Right ventricle myocardium superior (tissue), 1 donor: Measurements from ENCODE around the gene HMCN2. TPM values are rescaled to one million over a fixed set of nuclear protein-coding genes. Genes with fewer than 3 reads are reported as not detected.

Experiments
- ATAC-seq: fragments of 200-7000 bp; cut with Tn5 transposase; one replicate; pipeline ENCODE4 v1.9.1; 2020; ENCODE audit warnings: mild to moderate bottlenecking; ENCODE audit not compliant: poor library complexity
- DNase-seq: peaks from one replicate; pipeline ENCODE4 v3.0.0-alpha.2; 2020
- intact Hi-C: fragments of 100-400 bp; cut with DNase I; formaldehyde crosslinking; loops from one replicate; pipeline ENCODE4 v1.11.2; 2022
- total RNA-seq: library from RNA; stranded (reverse); fragmentation: NEBNext Ultra II Directional; extraction: Animal tissue kit (Norgen Biotek cat#: 25700); gene quantifications from one replicate; pipeline ENCODE4 v1.2.1, GENCODE V29; 2021
- donor health status: DM: no; HTN: yes; CAD: no; lungs with severe emphysema.

Gene HMCN2
- total RNA-seq, 1 donor from 2014 or later = 5.2 TPM

DNA sequence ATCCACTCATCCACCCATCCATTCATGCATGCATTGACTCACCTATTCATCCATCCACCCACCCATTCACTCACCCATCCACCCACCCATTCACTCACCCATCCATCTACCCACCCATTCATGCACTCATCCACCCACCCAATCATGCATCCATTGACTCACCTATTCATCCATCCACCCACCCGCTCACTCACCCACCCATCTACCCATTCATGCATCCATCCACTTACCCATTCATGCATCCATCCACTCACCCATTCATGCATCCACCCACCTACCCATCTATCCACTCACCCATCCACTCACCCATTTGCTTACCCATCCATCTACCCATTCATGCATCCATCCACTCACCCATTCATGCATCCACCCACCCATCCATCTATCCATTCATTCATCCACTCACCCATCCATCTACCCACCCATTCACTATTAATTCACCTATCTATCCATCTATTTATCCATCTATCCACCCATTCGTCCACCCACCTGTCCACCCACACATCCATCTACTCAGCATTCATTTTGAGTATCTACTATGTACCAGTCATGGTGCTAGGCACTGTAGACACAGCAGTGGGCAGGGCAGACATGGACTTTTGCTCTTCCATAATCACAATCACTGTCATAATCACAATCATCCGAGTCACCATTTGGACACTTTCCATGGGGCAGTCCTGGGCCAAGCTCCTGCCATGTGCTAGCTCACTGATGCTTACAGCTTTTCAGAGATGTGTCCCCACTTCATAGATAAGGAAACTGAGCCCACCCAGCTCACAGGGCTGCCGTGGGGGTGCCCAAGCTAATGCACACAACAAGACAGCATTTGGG, 34.4 kb downstream of the HMCN2 start:
- ATAC-seq = no peak
- intact Hi-C loops = no loop called here
- DNase-seq = no peak

DNA sequence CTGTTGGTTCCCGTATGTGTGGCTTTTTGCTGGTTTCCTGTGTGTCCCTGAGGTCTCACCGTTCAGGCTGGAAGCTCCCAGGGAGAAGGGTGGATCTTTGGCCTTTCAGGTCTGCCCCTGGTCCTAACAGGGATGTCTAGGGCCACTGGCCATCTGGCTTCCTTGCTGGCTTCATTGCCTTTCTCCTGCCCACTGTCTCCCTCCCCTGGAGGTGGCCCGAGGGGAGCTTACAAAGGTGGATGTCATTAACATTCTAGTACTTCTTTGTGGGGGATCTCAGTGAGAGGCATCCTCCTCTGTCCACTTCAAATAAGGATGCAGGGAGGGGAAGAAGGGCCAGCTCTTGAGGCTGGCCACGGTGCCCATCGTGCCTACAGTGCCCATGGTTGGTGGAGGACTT, 35.2 kb downstream of the HMCN2 start:
- ATAC-seq (no peak), DNase-seq (no peak)
- intact Hi-C loops = no loop called here

DNA sequence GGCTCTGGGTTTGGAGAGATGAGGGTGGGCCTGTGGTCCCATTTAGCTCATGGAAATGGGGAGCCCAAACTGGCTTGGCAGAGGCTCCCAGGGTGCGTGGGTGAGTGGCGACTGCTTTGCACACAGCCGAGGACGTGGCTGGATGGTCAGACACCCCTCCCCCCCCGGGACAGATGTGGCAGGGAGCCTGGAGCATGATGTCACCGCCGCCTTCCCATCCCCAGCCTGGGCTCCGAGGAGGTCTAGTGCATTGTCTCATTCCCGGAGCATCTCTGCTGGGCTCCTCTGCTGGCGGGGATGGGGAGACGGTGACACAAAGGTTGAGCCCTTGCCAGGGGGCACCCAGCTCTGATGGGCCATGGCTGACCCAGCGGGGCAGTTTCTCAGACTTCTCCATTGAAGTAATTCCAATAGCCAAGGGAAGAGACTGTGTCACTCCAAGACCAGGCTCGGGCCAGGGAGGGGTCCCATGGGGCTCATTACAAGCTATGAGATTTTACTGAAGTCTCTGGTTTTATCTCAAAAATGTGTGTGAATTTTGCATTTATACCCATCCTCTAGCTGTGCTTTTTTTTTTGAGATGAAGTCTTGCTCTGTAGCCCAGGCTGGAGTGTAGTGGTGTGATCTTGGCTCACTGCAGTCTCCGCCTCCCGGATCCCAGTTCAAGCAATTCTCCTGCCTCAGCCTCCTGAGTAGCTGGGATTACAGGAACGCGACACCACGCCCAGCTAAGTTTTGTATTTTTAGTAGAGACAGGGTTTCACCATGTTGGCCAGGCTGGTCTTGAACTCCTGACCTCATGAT, 36.1 kb downstream of the HMCN2 start:
- intact Hi-C loops = no loop called here
- peak; percentile 90 for ATAC-seq
- DNase-seq = peak; percentile 86

DNA sequence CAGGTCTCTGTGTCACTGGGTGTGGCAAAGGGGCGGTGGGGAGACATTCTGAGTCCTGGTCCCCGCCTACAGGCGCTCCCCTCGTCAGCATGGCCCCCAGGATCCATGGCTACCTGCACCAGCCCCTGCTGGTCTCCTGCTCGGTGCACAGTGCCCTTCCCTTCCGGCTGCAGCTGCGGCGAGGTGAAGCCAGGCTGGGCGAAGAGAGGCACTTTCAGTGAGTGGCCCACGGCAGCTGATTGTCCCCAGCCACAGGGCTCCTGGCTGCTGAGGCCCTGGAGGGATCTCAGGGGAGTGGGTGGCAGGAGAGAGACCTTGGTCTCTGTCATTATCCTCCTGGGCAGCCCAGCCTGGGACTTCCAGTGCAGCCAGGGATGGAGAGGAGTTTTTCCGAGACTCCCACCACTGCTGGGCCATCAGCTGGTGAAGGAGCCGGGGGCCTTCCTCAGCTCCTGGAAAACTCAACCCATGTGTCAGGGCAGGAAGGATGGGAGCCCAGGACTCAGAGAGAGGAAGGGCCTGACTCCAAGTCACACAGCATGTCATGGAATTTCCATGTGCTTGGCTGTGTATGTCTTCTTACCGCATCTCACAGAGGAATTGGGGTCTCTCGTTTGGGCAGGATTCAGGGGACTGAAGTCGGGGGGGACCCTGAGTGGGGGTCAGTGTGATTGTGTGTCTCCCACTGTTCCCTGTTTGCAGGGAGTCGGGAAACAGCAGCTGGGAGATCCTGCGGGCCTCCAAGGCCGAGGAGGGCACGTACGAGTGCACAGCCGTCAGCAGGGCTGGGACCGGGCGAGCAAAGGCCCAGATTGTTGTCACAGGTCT, 37.4 kb downstream of the HMCN2 start:
- ATAC-seq (no peak), DNase-seq (no peak)
- intact Hi-C loops = no loop called here

DNA sequence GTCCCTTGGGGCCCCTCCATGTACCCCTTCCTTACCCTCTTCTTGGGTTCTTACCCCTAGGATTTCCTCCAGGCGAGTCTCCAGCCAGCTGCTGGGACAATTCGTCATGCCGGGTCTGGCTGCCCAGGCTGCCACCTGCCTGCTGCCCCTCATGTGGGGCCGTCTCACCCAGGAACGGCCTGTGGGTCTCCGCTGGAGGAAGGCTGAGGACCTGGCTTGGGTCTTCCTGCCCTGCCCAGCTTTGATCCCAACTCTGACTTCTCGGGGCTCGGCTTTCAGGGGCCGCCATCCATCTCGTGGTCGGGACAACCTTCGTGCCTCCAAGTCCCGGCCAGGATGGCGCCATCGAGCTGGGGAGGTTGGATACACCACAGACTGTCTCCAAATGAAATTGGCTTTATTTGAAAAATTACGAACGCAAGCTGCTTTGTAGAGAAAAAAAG, 38.1 kb downstream of the HMCN2 start:
- intact Hi-C loops = no loop called here
- DNase-seq (no peak), ATAC-seq (no peak)

DNA sequence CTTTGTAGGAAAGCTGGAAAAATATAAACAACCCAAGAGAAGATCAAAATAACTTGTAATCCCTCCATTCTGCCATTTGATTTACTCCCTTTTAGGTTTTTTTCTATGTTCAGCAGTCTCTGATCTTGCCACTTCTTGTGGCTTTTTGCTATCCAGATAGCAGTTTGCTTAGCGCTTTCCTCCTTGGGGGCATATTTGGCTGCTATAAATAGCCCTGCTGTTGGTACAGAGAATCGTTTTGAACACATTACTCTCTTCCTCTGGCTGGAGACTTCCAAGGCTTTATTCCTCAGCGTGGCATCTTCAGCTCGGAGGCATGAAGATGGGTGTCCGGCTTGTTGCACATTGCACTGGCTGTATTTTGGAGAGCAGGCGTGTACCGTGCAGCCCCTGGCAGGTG, 38.6 kb downstream of the HMCN2 start:
- ATAC-seq (no peak), DNase-seq (no peak)
- intact Hi-C loops = no loop called here

DNA sequence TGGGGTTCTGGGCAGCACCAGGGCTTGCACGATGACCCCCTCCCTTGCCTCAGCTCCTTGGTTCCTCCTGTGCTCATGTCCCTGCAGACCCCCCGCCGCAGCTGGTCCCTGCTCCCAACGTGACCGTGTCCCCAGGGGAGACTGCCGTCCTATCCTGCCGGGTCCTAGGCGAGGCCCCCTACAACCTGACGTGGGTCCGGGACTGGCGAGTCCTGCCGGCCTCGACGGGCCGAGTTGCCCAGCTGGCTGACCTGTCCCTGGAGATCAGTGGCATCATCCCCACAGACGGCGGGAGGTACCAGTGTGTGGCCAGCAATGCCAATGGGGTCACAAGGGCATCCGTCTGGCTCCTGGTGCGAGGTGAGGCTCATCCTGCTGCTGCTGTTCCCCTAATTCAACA, 39.1 kb downstream of the HMCN2 start:
- intact Hi-C loops = no loop called here
- ATAC-seq (no peak), DNase-seq (no peak)

DNA sequence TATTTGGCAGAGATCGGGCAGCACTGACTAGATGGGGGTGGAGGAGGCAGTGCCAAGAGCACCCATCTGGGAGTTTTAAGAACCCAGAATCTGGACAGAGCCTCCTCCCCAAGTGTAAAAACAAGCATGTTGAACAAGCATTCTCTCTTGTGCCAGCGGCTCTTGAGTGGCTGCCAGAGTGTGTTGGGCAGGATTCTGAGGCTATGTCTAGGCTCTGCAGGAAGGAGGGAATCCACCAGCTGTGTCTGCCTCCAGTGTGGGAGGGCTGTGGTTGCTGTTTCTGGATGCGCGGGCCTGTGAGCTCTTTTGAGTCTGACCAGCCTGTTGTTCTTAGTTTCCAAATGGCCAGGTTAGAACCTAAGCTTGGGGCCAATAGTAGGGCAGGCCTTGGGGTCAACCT, 39.8 kb downstream of the HMCN2 start:
- no peak for ATAC-seq
- peak; percentile 61 for DNase-seq
- intact Hi-C loops = no loop called here

DNA sequence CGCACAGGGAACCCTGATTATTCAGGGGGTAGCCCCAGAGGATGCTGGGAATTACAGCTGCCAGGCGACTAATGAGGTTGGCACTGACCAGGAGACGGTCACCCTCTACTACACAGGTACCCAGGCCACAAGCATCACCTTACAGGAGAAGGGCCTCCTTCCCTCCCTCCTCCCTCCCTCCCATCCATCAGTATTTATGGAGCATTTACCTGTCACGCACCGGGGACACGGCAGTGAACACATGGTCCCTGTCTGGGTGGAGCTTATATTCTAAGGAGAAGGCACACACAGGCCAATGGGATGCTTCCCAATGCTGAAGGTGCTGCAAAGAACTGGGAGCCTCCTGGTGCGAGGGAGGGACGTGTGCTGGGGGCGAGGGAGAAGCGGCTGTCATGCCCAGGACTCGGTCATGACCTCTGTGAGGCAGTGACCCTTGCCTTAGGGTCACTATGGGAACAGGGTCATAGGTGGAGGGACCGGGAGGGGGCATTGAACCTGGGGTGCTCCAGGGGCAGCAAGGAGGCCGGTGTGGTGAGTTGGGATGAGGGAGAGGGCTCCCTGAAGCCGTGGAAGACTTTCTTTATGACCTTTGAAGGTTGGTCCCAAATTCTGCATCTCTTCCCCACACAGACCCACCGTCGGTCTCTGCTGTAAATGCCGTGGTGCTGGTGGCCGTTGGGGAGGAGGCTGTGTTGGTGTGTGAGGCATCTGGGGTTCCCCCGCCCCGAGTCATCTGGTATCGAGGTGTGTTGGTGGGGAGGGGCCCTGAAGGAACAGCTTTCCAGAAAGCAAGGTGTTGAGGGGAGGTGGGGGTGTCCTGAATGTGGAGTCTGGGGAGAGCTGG, 41.5 kb downstream of the HMCN2 start:
- intact Hi-C loops = no loop called here
- ATAC-seq = no peak
- DNase-seq = no peak

DNA sequence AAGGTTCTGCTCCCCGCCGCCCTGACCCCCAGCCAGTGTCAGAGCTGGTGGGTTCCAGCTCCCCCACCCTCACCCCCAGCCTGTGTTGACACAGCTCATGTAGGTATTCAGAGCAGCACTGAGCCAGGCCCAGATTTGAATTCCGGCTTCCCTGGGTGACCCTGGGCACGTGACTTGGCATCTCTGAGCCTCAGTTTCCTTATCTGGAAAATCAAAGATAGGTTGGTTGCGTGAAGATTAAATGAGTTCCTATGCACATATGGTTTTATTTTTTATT, 42.0 kb downstream of the HMCN2 start:
- intact Hi-C loops = no loop called here
- ATAC-seq (no peak), DNase-seq (peak; percentile 13)

DNA sequence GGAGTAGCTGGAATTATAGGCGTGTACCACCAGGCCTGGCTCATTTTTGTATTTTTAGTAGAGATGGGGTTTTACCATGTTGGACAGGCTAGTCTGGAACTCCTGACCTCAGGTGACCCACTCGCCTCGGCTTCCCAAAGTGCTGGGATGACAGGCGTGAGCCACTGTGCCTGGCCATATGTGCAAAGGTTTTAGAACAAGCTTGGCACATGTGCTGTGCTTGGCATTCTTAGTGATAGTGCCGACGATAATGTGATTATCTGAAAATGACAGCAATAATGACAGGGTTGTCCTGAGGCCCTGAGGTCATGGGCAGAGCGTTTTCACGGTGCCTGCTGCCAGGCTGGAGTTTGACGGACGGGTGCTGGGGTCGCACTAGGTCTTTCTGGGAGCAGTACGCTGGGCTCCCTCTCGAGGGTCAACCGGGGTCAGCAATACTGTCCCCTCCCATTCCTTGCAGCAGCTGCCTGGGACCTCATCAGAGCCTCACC, 42.6 kb downstream of the HMCN2 start:
- intact Hi-C loops = no loop called here
- peak; percentile 30 for ATAC-seq
- DNase-seq = peak; percentile 36

DNA sequence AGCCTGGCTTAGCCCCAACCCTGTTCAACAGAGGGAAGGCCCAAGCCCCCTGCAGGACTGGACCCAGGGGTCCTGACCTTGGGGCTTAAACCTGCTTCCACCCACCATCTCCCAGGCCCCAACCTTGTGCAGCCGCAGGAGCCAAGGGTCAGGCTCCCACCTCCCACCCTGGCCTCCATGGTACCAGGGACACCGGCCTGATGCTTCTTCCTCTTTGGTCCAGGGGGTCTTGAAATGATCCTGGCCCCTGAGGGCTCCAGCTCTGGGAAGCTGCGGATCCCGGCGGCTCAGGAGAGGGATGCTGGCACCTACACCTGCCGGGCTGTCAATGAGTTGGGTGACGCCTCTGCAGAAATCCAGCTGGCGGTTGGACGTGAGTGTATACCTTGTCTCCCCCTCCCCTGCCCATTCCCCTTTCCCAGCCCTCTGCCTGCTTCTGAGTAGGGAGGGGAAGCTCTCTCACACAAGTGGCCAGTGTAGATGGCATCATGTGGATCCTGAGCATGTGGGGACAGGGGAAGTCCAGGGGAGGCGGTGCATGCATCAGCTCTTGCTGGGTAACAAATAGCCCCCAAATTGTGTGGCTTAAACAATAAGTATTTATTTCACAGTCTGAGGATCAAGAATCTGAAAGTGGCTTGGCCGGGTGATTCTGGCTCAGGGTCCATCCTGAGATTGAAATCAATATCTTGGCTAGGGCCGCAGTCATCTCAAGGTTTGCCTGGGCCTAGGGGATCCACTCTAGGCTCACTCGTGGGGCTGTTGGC, 44.3 kb downstream of the HMCN2 start:
- intact Hi-C loops = no loop called here
- no peak for ATAC-seq
- DNase-seq = no peak

DNA sequence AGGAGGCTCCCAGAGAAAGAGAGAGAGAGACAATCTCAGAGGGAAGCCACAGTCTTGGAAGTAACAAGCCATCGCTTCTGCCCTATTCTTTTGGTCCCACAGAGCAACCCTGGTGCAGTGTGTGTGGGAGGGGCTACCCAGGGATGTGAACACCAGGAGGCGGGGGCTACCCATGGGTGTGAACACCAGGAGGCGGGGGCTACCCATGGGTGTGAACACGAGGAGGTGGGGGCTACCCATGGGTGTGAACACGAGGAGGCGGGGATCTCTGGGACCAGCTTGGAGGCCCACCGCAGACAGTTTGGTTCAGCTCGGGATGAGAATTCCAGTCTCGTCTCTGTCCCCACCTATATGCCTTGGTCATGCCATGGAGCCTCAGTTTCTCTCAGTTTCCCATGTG, 44.9 kb downstream of the HMCN2 start:
- ATAC-seq (no peak), DNase-seq (no peak)
- intact Hi-C loops = no loop called here

DNA sequence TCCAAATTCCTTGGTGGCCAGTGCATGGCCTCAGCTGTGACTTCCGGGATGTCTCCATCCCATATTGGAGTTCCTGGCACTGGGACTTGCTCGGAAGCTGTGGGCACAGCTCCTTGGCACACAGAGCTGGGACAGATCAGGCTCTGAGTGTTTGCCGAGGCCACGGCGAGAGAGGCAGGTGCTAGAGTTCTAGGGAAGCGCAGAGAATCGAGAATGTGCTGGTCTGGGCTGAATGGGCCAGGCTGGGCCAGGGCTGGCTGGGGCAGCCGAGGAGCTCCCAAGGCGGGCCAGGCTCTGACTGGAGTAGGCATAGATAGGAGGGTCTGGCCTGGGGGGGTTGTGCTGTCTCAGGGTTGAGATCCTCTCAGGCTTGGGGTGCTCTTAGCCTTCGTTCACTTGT, 45.4 kb downstream of the HMCN2 start:
- ATAC-seq (no peak), DNase-seq (no peak)
- intact Hi-C loops = no loop called here

DNA sequence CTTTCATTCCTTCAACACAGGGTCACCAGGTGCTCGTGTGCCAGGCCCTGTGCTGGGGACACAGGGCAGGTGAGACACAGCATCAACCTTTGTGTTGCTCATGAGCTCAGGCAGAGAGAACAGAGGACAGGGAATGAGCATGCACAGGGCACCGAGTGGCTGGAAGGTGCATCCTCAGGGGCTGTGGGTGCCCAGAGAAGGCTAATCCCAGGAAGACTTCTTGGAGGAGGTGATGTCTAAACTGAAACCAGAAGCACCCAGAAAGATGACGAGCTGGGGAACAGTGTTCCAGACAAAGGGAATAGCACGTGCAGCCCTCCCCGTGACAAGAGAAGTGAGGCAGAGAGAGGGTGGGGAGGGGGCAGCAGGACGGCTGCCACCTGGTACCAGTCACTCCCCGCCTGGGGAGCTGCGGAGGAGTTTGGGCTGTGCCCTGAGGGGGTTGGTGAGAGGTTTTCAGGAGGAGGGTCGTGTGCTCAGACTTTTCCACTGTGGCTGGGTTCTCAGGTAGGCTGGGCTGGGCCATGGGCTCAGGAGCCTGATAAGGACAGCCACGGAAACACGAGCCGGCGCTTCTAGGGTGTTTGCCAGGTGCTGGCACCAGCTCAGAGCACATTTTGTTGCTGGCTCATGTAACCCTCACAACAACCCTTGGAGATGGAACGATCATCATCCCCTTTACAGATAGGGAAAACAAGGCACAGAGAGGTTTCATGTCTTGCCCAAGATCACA, 46.0 kb downstream of the HMCN2 start:
- intact Hi-C loops = no loop called here
- peak; percentile 48 for DNase-seq

DNA sequence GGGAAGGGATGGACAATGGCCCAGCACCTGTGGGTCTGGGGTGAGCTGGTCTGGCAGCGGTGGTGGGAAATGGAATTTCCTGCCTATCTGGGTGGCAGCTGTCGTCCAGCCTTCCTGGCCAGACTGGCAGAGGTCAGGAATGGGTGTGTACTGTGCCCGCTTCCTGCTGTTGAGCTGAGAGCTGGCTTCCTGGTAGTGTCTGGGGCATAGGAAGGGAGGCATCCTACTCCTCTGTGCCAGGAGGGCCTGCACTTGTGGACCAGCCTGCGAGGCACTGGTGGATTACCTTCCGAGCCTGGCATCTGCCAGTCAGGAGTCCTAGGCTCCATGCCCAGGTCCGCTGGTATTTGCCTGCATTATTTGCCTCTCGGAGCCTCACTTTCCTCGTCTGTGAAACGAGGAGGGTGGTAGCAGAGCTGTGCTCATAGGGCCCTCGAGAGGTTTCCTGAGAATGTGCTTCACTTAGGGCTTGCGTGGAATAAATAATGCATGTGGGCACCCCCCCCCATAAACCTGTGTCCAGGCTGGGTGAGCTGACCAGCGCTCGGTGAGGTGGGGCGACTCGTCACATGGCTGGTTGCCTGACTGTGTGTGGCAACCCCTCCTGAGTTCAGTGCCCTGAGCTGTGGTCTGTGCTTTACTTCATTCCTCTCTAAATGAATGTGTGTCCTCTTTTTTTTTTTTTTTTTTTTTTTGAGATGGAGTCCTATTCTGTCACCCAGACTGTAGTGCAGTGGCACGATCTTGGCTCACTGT, 47.7 kb downstream of the HMCN2 start:
- intact Hi-C loops = no loop called here
- peak; percentile 14 for ATAC-seq
- peak; percentile 54 for DNase-seq

More for the DNA sequence above, 46.0 kb downstream of the HMCN2 start:
- ATAC-seq = peak; percentile 42
